Measurements from ENCODE around the gene DLGAP1. TPM values are rescaled to one million over a fixed set of nuclear protein-coding genes. Genes with fewer than 3 reads are reported as not detected.

DLGAP1 gene
- total RNA-seq, 1 experiment from 2014 or later = not detected

GRCh38 chr18:4142876-4143275 is 312.2 kb downstream of the DLGAP1 start:
- H3K27ac Mint-ChIP-seq (ENCODE audit: low read depth, unreplicated experiment) = no peak overlapping the region
- no peak for TF ChIP-seq CTCF (IDR thresholded peaks at IDR 0.05; ENCODE audit: unreplicated experiment)
- BruUV-seq (replicated peaks) = no TSS peak
- CTCF ChIA-PET = interaction anchor here (1.1 kb wide), 1 partner anchor 20 kb away, joined by 4 read pairs; no protein-coding TSS in a partner anchor
- H3K4me1 Mint-ChIP-seq (ENCODE audit: insufficient read depth, unreplicated experiment) = no peaks in the 10 kb centered on the region
- intact Hi-C loops (cut with micrococcal nuclease) = no loop called here
- no peak for DNase-seq (ENCODE audit: unreplicated experiment)
- no peaks in the 10 kb centered on the region for H3K9me3 Mint-ChIP-seq (ENCODE audit: unreplicated experiment)
- POLR2A ChIA-PET = interaction anchor here (0.6 kb wide), 1 partner anchor 34 kb away, joined by 3 read pairs; no protein-coding TSS in a partner anchor
- H3K27me3 Mint-ChIP-seq (ENCODE audit: insufficient read depth, unreplicated experiment) = peaks cover 80% of the 10 kb centered on the region
- H3K36me3 Mint-ChIP-seq (ENCODE audit: insufficient read depth, unreplicated experiment) = no peaks in the 10 kb centered on the region
- H3K4me3 Mint-ChIP-seq (ENCODE audit: unreplicated experiment) = no peak overlapping the region

DNA sequence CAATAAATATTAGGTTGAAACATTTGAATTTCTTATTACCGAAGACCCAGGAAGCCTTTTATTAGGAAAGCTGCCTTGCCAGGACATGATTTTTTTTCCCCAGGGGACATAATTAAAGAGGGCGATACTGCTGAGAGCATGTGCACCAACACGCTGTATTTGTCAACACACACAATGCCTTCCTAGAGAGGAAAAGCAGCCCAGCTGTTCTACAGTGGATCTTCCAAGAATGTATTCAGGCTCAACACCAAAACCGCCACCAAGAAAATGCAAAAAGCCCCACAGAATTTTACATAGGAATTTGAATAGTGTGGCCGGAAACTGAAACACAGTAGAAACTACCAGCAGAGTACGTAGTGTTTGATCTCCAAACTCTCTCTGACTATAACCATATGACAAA is 320.4 kb downstream of the DLGAP1 start:
- Mint-ChIP-seq H3K4me3 (ENCODE audit: unreplicated experiment) (no peak overlapping the region), H3K9me3 (ENCODE audit: unreplicated experiment) (no peaks in the 10 kb centered on the region), H3K27ac (ENCODE audit: low read depth, unreplicated experiment) (no peak overlapping the region), H3K27me3 (ENCODE audit: insufficient read depth, unreplicated experiment) (peaks cover 87% of the 10 kb centered on the region), H3K4me1 (ENCODE audit: insufficient read depth, unreplicated experiment) (no peaks in the 10 kb centered on the region), H3K36me3 (ENCODE audit: insufficient read depth, unreplicated experiment) (peaks cover 6% of the 10 kb centered on the region)
- ChIA-PET CTCF (interaction anchor here (0.9 kb wide), 1 partner anchor 28 kb away, joined by 3 read pairs; no protein-coding TSS in a partner anchor), POLR2A (interaction anchor here (0.6 kb wide), 1 partner anchor 160 kb away, joined by 3 read pairs; no protein-coding TSS in a partner anchor)
- no peak for DNase-seq (ENCODE audit: unreplicated experiment)
- no peak for TF ChIP-seq CTCF (IDR thresholded peaks at IDR 0.05; ENCODE audit: unreplicated experiment)
- intact Hi-C loops (cut with micrococcal nuclease) = no loop called here
- BruUV-seq (replicated peaks) = no TSS peak

- TF ChIP-seq CTCF (IDR thresholded peaks at IDR 0.05; ENCODE audit: unreplicated experiment) = no peak
- Mint-ChIP-seq H3K9me3 (ENCODE audit: unreplicated experiment) (no peaks in the 10 kb centered on the region), H3K36me3 (ENCODE audit: insufficient read depth, unreplicated experiment) (peaks cover 6% of the 10 kb centered on the region), H3K4me1 (ENCODE audit: insufficient read depth, unreplicated experiment) (no peaks in the 10 kb centered on the region), H3K27ac (ENCODE audit: low read depth, unreplicated experiment) (no peak overlapping the region), H3K4me3 (ENCODE audit: unreplicated experiment) (no peak overlapping the region), H3K27me3 (ENCODE audit: insufficient read depth, unreplicated experiment) (peaks cover 85% of the 10 kb centered on the region)
- POLR2A ChIA-PET = no interaction called here
- DNase-seq (ENCODE audit: unreplicated experiment) = no peak
- intact Hi-C loops (cut with micrococcal nuclease) = no loop called here
- CTCF ChIA-PET = no interaction called here
- no TSS peak for BruUV-seq (replicated peaks)
These were observed 324.1 kb downstream of the DLGAP1 start for GRCh38 chr18:4130734-4131719.

- BruUV-seq (replicated peaks) = no TSS peak
- peaks cover 11% of the 10 kb centered on the region for H3K4me1 Mint-ChIP-seq (ENCODE audit: insufficient read depth, unreplicated experiment)
These were observed 328.2 kb downstream of the DLGAP1 start for GRCh38 chr18:4126939-4127338.

More at GRCh38 chr18:4126939-4127338, 328.2 kb downstream of the DLGAP1 start:
- Mint-ChIP-seq H3K27me3 (ENCODE audit: insufficient read depth, unreplicated experiment) (peaks cover 61% of the 10 kb centered on the region), H3K4me3 (ENCODE audit: unreplicated experiment) (no peak overlapping the region), H3K27ac (ENCODE audit: low read depth, unreplicated experiment) (no peak overlapping the region), H3K36me3 (ENCODE audit: insufficient read depth, unreplicated experiment) (no peaks in the 10 kb centered on the region), H3K9me3 (ENCODE audit: unreplicated experiment) (no peaks in the 10 kb centered on the region)
- DNase-seq (ENCODE audit: unreplicated experiment) = no peak
- ChIA-PET POLR2A (interaction anchor here (0.7 kb wide), 1 partner anchor 761 kb away, joined by 3 read pairs; no protein-coding TSS in a partner anchor), CTCF (interaction anchor here (0.6 kb wide), 1 partner anchor 897 kb away, joined by 5 read pairs; no protein-coding TSS in a partner anchor)
- TF ChIP-seq CTCF (IDR thresholded peaks at IDR 0.05; ENCODE audit: unreplicated experiment) = no peak
- intact Hi-C loops (cut with micrococcal nuclease) = no loop called here
